Measurements from ENCODE around the gene NOC2L.

DNA sequence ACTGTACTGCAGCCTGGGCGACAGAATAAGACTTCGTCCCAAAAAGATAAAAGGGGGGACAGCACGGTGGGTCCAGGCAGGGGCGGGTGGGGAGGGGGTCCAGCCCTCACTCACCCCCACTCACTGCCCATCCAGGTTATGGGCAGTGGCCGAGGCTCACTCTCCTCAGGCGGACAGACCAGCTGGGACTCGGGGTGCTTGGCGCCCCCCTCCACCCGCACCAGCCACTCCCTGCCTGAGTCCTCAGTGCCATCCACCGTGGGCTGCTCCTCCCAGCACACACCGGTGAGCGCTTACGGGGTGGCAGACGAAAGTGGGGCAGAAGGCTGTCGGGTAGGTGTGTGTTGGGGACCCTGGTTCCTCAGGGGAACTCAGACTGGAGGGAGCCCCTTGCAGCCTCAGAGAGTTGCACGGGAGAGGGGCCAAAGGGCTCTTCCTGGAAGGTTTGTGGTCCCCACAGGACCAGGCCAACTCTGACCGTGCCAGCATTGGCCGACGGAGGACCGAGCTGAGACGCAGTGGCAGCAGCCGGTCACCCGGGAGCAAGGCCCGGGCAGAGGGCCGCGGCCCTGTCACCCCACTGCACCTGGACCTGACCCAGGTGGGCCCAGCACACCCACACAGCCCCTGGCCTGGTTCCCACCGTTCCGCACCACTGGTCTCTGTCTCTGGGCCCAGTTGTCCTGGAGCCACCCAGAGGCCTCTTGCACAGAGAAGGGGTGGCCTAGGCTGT is 13.8 kb upstream of the NOC2L start:
- no peak for TF ChIP-seq CTCF (conservative IDR thresholded peaks at IDR 0.05; ENCODE audit: low read depth, low read length)
- no peak for TF ChIP-seq EZH2 (IDR thresholded peaks at IDR 0.05; ENCODE audit: borderline replicate concordance, low read depth, low read length, poor library complexity, severe bottlenecking)
